ENCODE data around the gene HDAC4. TPM values are rescaled to one million over a fixed set of nuclear protein-coding genes. Genes with fewer than 3 reads are reported as not detected.

HDAC4 gene
- total RNA-seq, 6 experiments from 2014 or later = 7.4 to 13.0 (median 9.5) TPM

GRCh38 chr2:239432174-239432573 is 31.4 kb upstream of the HDAC4 start:
- H3K9me3 Mint-ChIP-seq = peaks cover 9% of the 10 kb centered on the region
- no peak for TF ChIP-seq CTCF (IDR thresholded peaks at IDR 0.05)
- H3K4me3 Mint-ChIP-seq = no peak overlapping the region
- no peak overlapping the region for H3K27ac Mint-ChIP-seq
- DNase-seq = no peak
- H3K4me1 Mint-ChIP-seq (ENCODE audit: low read depth) = peaks cover 7% of the 10 kb centered on the region
- H3K36me3 Mint-ChIP-seq (ENCODE audit: low read depth) = no peaks in the 10 kb centered on the region
- H3K27me3 Mint-ChIP-seq (ENCODE audit: insufficient read depth) = peaks cover 6% of the 10 kb centered on the region

GRCh38 chr2:239431536-239431935 is 30.7 kb upstream of the HDAC4 start:
- Mint-ChIP-seq H3K27me3 (ENCODE audit: insufficient read depth) (peaks cover 7% of the 10 kb centered on the region), H3K4me1 (ENCODE audit: low read depth) (peaks cover 7% of the 10 kb centered on the region), H3K27ac (no peak overlapping the region), H3K36me3 (ENCODE audit: low read depth) (no peaks in the 10 kb centered on the region), H3K4me3 (no peak overlapping the region), H3K9me3 (peaks cover 9% of the 10 kb centered on the region)
- DNase-seq = no peak
- TF ChIP-seq CTCF (IDR thresholded peaks at IDR 0.05) = no peak

- Mint-ChIP-seq H3K27ac (no peak overlapping the region), H3K27me3 (ENCODE audit: insufficient read depth) (peaks cover 15% of the 10 kb centered on the region), H3K9me3 (peaks cover 9% of the 10 kb centered on the region), H3K4me1 (ENCODE audit: low read depth) (peaks cover 7% of the 10 kb centered on the region), H3K36me3 (ENCODE audit: low read depth) (no peaks in the 10 kb centered on the region), H3K4me3 (no peak overlapping the region)
- no peak for TF ChIP-seq CTCF (IDR thresholded peaks at IDR 0.05)
- DNase-seq = no peak
Measured at GRCh38 chr2:239429473-239430350, 28.9 kb upstream of the HDAC4 start.

- Mint-ChIP-seq H3K9me3 (no peaks in the 10 kb centered on the region), H3K4me1 (ENCODE audit: low read depth) (no peaks in the 10 kb centered on the region), H3K4me3 (no peak overlapping the region), H3K36me3 (ENCODE audit: low read depth) (no peaks in the 10 kb centered on the region), H3K27ac (no peak overlapping the region), H3K27me3 (ENCODE audit: insufficient read depth) (peaks cover 14% of the 10 kb centered on the region)
- TF ChIP-seq CTCF (IDR thresholded peaks at IDR 0.05) = no peak
- DNase-seq = no peak
Measured at GRCh38 chr2:239425631-239426030, 24.8 kb upstream of the HDAC4 start.

- Mint-ChIP-seq H3K4me3 (no peak overlapping the region), H3K27ac (no peak overlapping the region), H3K27me3 (ENCODE audit: insufficient read depth) (peaks cover 18% of the 10 kb centered on the region), H3K9me3 (no peaks in the 10 kb centered on the region), H3K4me1 (ENCODE audit: low read depth) (no peaks in the 10 kb centered on the region), H3K36me3 (ENCODE audit: low read depth) (no peaks in the 10 kb centered on the region)
- DNase-seq = no peak
- TF ChIP-seq CTCF (IDR thresholded peaks at IDR 0.05) = no peak
Measured at GRCh38 chr2:239424337-239425045, 23.7 kb upstream of the HDAC4 start.
